Caki2 (cell line): ENCODE measurements around the gene TTC31. TPM values are rescaled to one million over a fixed set of nuclear protein-coding genes. Genes with fewer than 3 reads are reported as not detected.

ENCODE experiments used
- DNase-seq: peaks from one replicate; pipeline ENCODE4 v3.0.0-alpha.2; 2015; ENCODE audit warnings: low read depth
- in situ Hi-C: cut with HindIII; loops from 2 replicates; pipeline ENCODE4 v1.10.0; 2016; ENCODE audit warnings: low sequenced_read_pairs, low pct_unique_long_range_greater_than_20kb, mixed read lengths
- total RNA-seq: library from RNA; depleted of rRNA; stranded (reverse); fragments of >200 nt; shearing (Covaris generic); gene quantifications from 2 replicates; pipeline ENCODE4 v1.2.3, GENCODE V29; 2014; ENCODE audit warnings: low replicate concordance; rRNA removed

The TTC31 gene
- total RNA-seq, 1 experiment from 2014 or later: 10.6 TPM

- in situ Hi-C loops: no loop called here
- peak; percentile 43 for DNase-seq
Observed at GRCh38 chr2:74532222-74532621, 49.3 kb downstream of the TTC31 start.

- in situ Hi-C loops: no loop called here
- no peak for DNase-seq
Observed at GRCh38 chr2:74533464-74533863, 50.6 kb downstream of the TTC31 start.

- in situ Hi-C loops: no loop called here
- DNase-seq: no peak
Observed at GRCh38 chr2:74534411-74534810, 51.5 kb downstream of the TTC31 start.

- in situ Hi-C loops: no loop called here
- DNase-seq: no peak
Observed at GRCh38 chr2:74535440-74535965, 52.6 kb downstream of the TTC31 start.

GRCh38 chr2:74536166-74536950, 53.5 kb downstream of the TTC31 start:
- in situ Hi-C loops: no loop called here
- DNase-seq: no peak

GRCh38 chr2:74537140-74537539, 54.3 kb downstream of the TTC31 start:
- in situ Hi-C loops: no loop called here
- no peak for DNase-seq

GRCh38 chr2:74538881-74539339, 56.0 kb downstream of the TTC31 start:
- in situ Hi-C loops: no loop called here
- no peak for DNase-seq

- in situ Hi-C loops: no loop called here
- DNase-seq: no peak
Observed at GRCh38 chr2:74540291-74540690, 57.4 kb downstream of the TTC31 start.

- DNase-seq: no peak
- in situ Hi-C loops: no loop called here
Observed at GRCh38 chr2:74542978-74543377, 60.1 kb downstream of the TTC31 start.

Other genes with a start within 250 kb of the TTC31 start
- 0.84 and 7.1 TPM in 2 replicates for gene SLC4A5, start 139.7 kb upstream of the TTC31 start, total RNA-seq
- gene DCTN1, start 102.8 kb upstream of the TTC31 start, total RNA-seq: 117 TPM in 2 replicates
- 7.9 and 9.6 TPM in 2 replicates for gene C2orf81, start 61.5 kb upstream of the TTC31 start, total RNA-seq
- gene WDR54, start 61.4 kb upstream of the TTC31 start, total RNA-seq: 183 and 209 TPM in 2 replicates
- gene RTKN, start 41.1 kb upstream of the TTC31 start, total RNA-seq: 55.6 and 71.1 TPM in 2 replicates
- 13.5 and 37.7 TPM in 2 replicates for gene INO80B, start 28.0 kb upstream of the TTC31 start, total RNA-seq
- gene WBP1, start 24.6 kb upstream of the TTC31 start, total RNA-seq: 63.4 and 110 TPM in 2 replicates
- gene MOGS, start 17.7 kb upstream of the TTC31 start, total RNA-seq: 77.2 and 80.5 TPM in 2 replicates
- gene MRPL53, start 10.4 kb upstream of the TTC31 start, total RNA-seq: 54.0 and 123 TPM in 2 replicates
- gene CCDC142, start 83 bp upstream of the TTC31 start, total RNA-seq: 10.7 and 15.0 TPM in 2 replicates
- gene LBX2, start 16.5 kb downstream of the TTC31 start, total RNA-seq: 28.5 and 41.0 TPM in 2 replicates
- 19.9 and 30.5 TPM in 2 replicates for gene PCGF1, start 24.6 kb downstream of the TTC31 start, total RNA-seq
- not detected in 2 replicates for gene TLX2, start 31.4 kb downstream of the TTC31 start, total RNA-seq
- gene DQX1, start 43.1 kb downstream of the TTC31 start, total RNA-seq: not detected in 2 replicates
- gene AUP1, start 46.6 kb downstream of the TTC31 start, total RNA-seq: 128 and 130 TPM in 2 replicates
- gene HTRA2, start 46.9 kb downstream of the TTC31 start, total RNA-seq: 60.3 and 84.7 TPM in 2 replicates
- gene LOXL3, start 70.9 kb downstream of the TTC31 start, total RNA-seq: 0.81 and 2.2 TPM in 2 replicates
- gene DOK1, start 71.6 kb downstream of the TTC31 start, total RNA-seq: 19.7 and 21.9 TPM in 2 replicates
- gene M1AP, start 165.2 kb downstream of the TTC31 start, total RNA-seq: not detected in 2 replicates
- gene SEMA4F, start 171.2 kb downstream of the TTC31 start, total RNA-seq: 4.7 and 7.6 TPM in 2 replicates